ENCODE results near the gene GNG2. TPM values are rescaled to one million over a fixed set of nuclear protein-coding genes. Genes with fewer than 3 reads are reported as not detected.

The GNG2 gene
- polyA plus RNA-seq, 1 of the 3 experiments (the other 2 are of a cell fraction): 17.8 TPM

GRCh38 chr14:51988221-51988620 is 127.8 kb downstream of the GNG2 start (continued):
- TF ChIP-seq, protein P1, sequence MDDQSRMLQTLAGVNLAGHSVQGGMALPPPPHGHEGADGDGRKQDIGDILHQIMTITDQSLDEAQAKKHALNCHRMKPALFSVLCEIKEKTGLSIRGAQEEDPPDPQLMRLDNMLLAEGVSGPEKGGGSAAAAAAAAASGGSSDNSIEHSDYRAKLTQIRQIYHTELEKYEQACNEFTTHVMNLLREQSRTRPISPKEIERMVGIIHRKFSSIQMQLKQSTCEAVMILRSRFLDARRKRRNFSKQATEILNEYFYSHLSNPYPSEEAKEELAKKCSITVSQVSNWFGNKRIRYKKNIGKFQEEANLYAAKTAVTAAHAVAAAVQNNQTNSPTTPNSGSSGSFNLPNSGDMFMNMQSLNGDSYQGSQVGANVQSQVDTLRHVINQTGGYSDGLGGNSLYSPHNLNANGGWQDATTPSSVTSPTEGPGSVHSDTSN (IDR thresholded peaks at IDR 0.05): no peak

DNA sequence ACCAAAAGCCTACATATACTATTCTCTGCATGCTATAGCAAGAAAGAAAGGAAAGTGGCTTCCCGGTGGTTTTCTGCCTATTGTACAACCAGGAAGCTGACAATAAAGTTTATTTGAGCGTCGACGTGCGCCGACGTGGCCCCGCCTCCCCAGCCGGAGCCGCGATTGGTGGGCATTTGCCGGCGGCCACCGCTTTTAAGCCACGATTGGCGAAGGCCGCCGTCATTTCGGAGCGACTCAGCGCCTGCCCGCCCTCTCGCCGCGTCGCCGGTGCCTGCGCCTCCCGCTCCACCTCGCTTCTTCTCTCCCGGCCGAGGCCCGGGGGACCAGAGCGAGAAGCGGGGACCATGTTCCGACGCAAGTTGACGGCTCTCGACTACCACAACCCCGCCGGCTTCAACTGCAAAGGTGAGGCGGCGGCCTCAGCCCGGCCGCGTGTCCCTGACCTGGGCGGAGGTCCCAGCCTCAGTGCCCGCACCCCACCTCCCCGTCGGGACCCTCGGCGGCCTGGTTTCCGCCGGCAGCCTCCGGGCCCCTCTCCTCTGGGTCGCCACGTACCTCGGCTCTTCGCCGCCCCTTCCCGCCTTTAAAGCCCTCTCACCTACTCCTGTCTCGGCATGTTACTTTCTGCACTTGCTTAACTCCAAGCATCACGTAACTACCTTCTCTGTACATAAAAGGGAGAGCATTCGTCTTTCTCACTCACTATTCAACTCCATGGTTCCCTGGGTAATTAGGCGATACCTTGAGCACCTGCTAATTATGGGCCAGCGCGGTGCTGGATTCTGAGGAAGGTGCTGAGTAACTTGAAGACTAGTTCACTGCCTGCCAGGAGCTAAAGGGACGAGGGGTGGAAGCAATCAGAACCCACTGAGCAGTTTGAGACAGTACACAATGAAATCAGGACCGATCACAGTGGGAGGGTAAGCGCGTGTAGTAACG is 129.2 kb downstream of the GNG2 start, which contains the start of gene RTRAF:
TSS of gene RTRAF (plus strand) at position 254 of the 942 bp plus-strand sequence. CDS start at position 348, 94 bp downstream.
- H3K36me3 ChIP-seq (replicated peaks in 1 of 2; ENCODE audit: control insufficient read depth in 1 of 2, insufficient read depth in 2 of 2, low read length in 1 of 2): peaks cover 38% of the 10 kb centered on the region in 2 experiments
- peak within 1 kb of the TSS; percentile 94 for H2AFZ ChIP-seq (ENCODE audit: low read depth)
- peaks cover 6 to 8% of the 10 kb centered on the region in 2 experiments; a peak in 3 of 4 replicates for H3K4me1 ChIP-seq (ENCODE audit: control insufficient read depth in 1 of 2, insufficient read depth in 2 of 2, low read depth in 1 of 2, low read length in 1 of 2)
- H3K27ac ChIP-seq (ENCODE audit: low read depth in 2 of 2, low read length in 1 of 2): peak within 1 kb of the TSS; percentile 69 to 88
- ChIA-PET CTCF (interaction anchor here (2.1 kb wide), 1 partner anchor 10 kb away, joined by 12 read pairs; no protein-coding TSS in a partner anchor), POLR2A (no interaction called here)
- WGBS (ENCODE audit: low lambda C conversion rate): 3% methylated on average over 22 of the region's 72 CpGs
- H3K27me3 ChIP-seq (ENCODE audit: insufficient read depth): no peaks in the 10 kb centered on the region
- H3F3A ChIP-seq (replicated peaks; ENCODE audit: insufficient read depth): peaks cover 3% of the 10 kb centered on the region
- H3K9me3 ChIP-seq: no peaks in the 10 kb centered on the region
- DNase-seq: peak; percentile 94
- H3K9ac ChIP-seq: peak within 1 kb of the TSS; percentile 96
- H3K4me2 ChIP-seq: peak within 1 kb of the TSS; percentile 93
- TF ChIP-seq ZBTB33 (IDR thresholded peaks at IDR 0.05; ENCODE audit: borderline replicate concordance, low read depth) (no peak), POLR2AphosphoS5 (IDR thresholded peaks at IDR 0.05; ENCODE audit: low read depth, low read length) (peak; percentile 87), GABPA (IDR thresholded peaks at IDR 0.05; ENCODE audit: low read depth) (peak; percentile 49; the same call in 1 of the 2 replicates), USF2 (IDR thresholded peaks at IDR 0.05; ENCODE audit: borderline replicate concordance, low read depth, low read length) (no peak), TEAD4 (IDR thresholded peaks at IDR 0.05; ENCODE audit: borderline replicate concordance, insufficient read depth) (no peak), YY1 (IDR thresholded peaks at IDR 0.05; ENCODE audit: low read depth) (peak; percentile 60; the same call in 1 of the 2 replicates), RAD21 (IDR thresholded peaks at IDR 0.05; ENCODE audit: low read length) (no peak), RFX5 (IDR thresholded peaks at IDR 0.05; ENCODE audit: low read length) (0 out of 2 replicates have a peak, but pooled peaks have one; percentile 47), ELF1 (IDR thresholded peaks at IDR 0.05) (peak; percentile 97), CHD2 (IDR thresholded peaks at IDR 0.05; ENCODE audit: low read length, partially characterized antibody) (peak; percentile 87), JUND (IDR thresholded peaks at IDR 0.05) (no peak), NRF1 (IDR thresholded peaks at IDR 0.05; ENCODE audit: low read depth, low read length) (peak; percentile 40), MAX (IDR thresholded peaks at IDR 0.05; ENCODE audit: low read depth) (peak; percentile 66; the same call in 1 of the 2 replicates), MXI1 (IDR thresholded peaks at IDR 0.05; ENCODE audit: low read depth, low read length) (peak; percentile 82)
- TF ChIP-seq, protein P2, sequence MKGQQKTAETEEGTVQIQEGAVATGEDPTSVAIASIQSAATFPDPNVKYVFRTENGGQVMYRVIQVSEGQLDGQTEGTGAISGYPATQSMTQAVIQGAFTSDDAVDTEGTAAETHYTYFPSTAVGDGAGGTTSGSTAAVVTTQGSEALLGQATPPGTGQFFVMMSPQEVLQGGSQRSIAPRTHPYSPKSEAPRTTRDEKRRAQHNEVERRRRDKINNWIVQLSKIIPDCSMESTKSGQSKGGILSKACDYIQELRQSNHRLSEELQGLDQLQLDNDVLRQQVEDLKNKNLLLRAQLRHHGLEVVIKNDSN (IDR thresholded peaks at IDR 0.05; ENCODE audit: borderline replicate concordance, low read depth): no peak
- TF ChIP-seq, protein P1 (IDR thresholded peaks at IDR 0.05): peak; percentile 98
- TF ChIP-seq, protein P3, sequence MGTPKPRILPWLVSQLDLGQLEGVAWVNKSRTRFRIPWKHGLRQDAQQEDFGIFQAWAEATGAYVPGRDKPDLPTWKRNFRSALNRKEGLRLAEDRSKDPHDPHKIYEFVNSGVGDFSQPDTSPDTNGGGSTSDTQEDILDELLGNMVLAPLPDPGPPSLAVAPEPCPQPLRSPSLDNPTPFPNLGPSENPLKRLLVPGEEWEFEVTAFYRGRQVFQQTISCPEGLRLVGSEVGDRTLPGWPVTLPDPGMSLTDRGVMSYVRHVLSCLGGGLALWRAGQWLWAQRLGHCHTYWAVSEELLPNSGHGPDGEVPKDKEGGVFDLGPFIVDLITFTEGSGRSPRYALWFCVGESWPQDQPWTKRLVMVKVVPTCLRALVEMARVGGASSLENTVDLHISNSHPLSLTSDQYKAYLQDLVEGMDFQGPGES (IDR thresholded peaks at IDR 0.05; ENCODE audit: low read depth, low read length): peak; percentile 66
- no peaks in the 10 kb centered on the region for H4K20me1 ChIP-seq (ENCODE audit: insufficient read depth)
- peaks cover 45% of the 10 kb centered on the region for H3K79me2 ChIP-seq (ENCODE audit: insufficient read depth)
- no peaks in the 10 kb centered on the region for H3K9me2 ChIP-seq
- H3K4me3 ChIP-seq (ENCODE audit: low read depth in 2 of 2, low read length in 1 of 2): peak within 1 kb of the TSS; percentile 97 to 99

All from SK-N-SH (cell line).